H1 (cell line): Measurements from ENCODE around the gene MAPK11. TPM values are rescaled to one million over a fixed set of nuclear protein-coding genes. Genes with fewer than 3 reads are reported as not detected.

Experiments used
- CTCF ChIA-PET: fragments of 300-600 bp; sonication (Branson Sonifier 250); formaldehyde crosslinking; loops from one replicate; lab custom pipeline; 2021; ENCODE audit not compliant: partially characterized antibody; lab: Charles Lee
- POLR2A ChIA-PET: fragments of 300-600 bp; sonication (Branson Sonifier 250); formaldehyde crosslinking; loops from one replicate; lab custom pipeline; 2021; ENCODE audit warnings: inconsistent platforms; ENCODE audit not compliant: partially characterized antibody; lab: Charles Lee
- DNase-seq, 2 experiments: peaks; one replicate each; pipeline versions ENCODE4 v3.0.0 to v3.0.0-alpha.2; 2010 to 2022; ENCODE audit warnings: low spot score in 2 of 2, low read depth in 1 of 2, mixed read lengths in 1 of 2
- FAIRE-seq: peaks from 2 replicates; lab custom pipeline; 2011; peaks lifted over from hg19 to GRCh38; lab: Jason Lieb, UNC
- H2AFZ ChIP-seq: 2 replicates; pipeline ENCODE4 v1.8.1; 2012; ENCODE audit warnings: low read length, inconsistent platforms
- H2AK5ac ChIP-seq: 2 replicates; pipeline ENCODE4 v1.6.1; 2013; ENCODE audit warnings: low read depth, low read length
- H2BK120ac ChIP-seq: replicated peaks from 2 replicates; pipeline ENCODE3; 2013; ENCODE audit warnings: low read depth, low read length, inconsistent platforms
- H2BK12ac ChIP-seq: 2 replicates; pipeline ENCODE4 v1.6.1; 2013; ENCODE audit warnings: low read depth, low read length
- H2BK15ac ChIP-seq: 2 replicates; pipeline ENCODE4 v1.6.1; 2013; ENCODE audit warnings: low read length
- H2BK20ac ChIP-seq: 2 replicates; pipeline ENCODE4 v1.6.1; 2013; ENCODE audit warnings: low read length
- H2BK5ac ChIP-seq: 2 replicates; pipeline ENCODE4 v1.6.1; 2013; ENCODE audit warnings: low read depth, low read length
- H3K14ac ChIP-seq: 2 replicates; pipeline ENCODE4 v1.6.1; 2013; ENCODE audit warnings: inconsistent platforms; ENCODE audit not compliant: insufficient read length
- H3K18ac ChIP-seq: 2 replicates; pipeline ENCODE4 v1.6.1; 2013; ENCODE audit warnings: low read length; ENCODE audit errors: extremely low read depth
- H3K23ac ChIP-seq: 2 replicates; pipeline ENCODE4 v1.6.1; 2013; ENCODE audit warnings: inconsistent platforms; ENCODE audit not compliant: insufficient read length
- H3K23me2 ChIP-seq: 2 replicates; pipeline ENCODE4 v1.6.1; 2013; ENCODE audit warnings: low read depth, low read length
- H3K27ac ChIP-seq: 2 replicates; pipeline ENCODE4 v1.6.1; 2011; ENCODE audit warnings: low read depth, low read length, inconsistent platforms
- H3K27me3 ChIP-seq, 4 experiments: replicated peaks in 1 of 4; 1 replicate in 1 of 4; 2 replicates in 3 of 4; pipeline versions ENCODE4 v1.6.1 to v1.8.1; 2011 to 2013; ENCODE audit warnings: low read length in 3 of 4, mild to moderate bottlenecking in 3 of 4, inconsistent platforms in 2 of 4, mixed read lengths in 2 of 4, moderate library complexity in 1 of 4; ENCODE audit not compliant: control insufficient read depth in 3 of 4, insufficient read depth in 3 of 4; ENCODE audit errors: extremely low read depth in 1 of 4
- H3K36me3 ChIP-seq, 4 experiments: 2 replicates each; pipeline versions ENCODE4 v1.6.1 to v1.8.1; 2011 to 2013; ENCODE audit warnings: mild to moderate bottlenecking in 4 of 4, low read length in 3 of 4, moderate library complexity in 2 of 4, control low read depth in 1 of 4, inconsistent platforms in 1 of 4; ENCODE audit not compliant: insufficient read depth in 4 of 4, control insufficient read depth in 2 of 4
- H3K4ac ChIP-seq: replicated peaks from 2 replicates; pipeline ENCODE3; 2013; ENCODE audit warnings: low read length, low read depth, mixed read lengths, inconsistent platforms; ENCODE audit not compliant: insufficient read length
- H3K4me1 ChIP-seq, 4 experiments: replicated peaks in 1 of 4; 1 replicate in 1 of 4; 2 replicates in 3 of 4; pipeline versions ENCODE4 v1.6.1 to v1.8.1; 2011 to 2013; ENCODE audit warnings: low read length in 3 of 4, inconsistent platforms in 2 of 4, mixed read lengths in 1 of 4; ENCODE audit not compliant: insufficient read depth in 4 of 4, control insufficient read depth in 3 of 4
- H3K4me2 ChIP-seq, 2 experiments: 2 replicates each; pipeline versions ENCODE4 v1.6.1 to v1.8.1; 2011 to 2013; ENCODE audit warnings: low read depth in 2 of 2, low read length in 2 of 2, control low read depth in 1 of 2, inconsistent platforms in 1 of 2, mild to moderate bottlenecking in 1 of 2; ENCODE audit not compliant: insufficient read depth in 1 of 2
- H3K4me3 ChIP-seq, 4 experiments: fragments of 200-600, 300-600 bp in 1 of 4; sonication (generic), shearing (Covaris generic), sonication (Bioruptor Twin) in 1 of 4; 2 replicates each; pipeline versions ENCODE4 v1.5.1 to v1.8.1; 2011 to 2016; ENCODE audit warnings: low read length in 4 of 4, low read depth in 3 of 4, control low read depth in 2 of 4, inconsistent platforms in 2 of 4, mild to moderate bottlenecking in 2 of 4, mixed read lengths in 1 of 4, moderate library complexity in 1 of 4; ENCODE audit not compliant: insufficient read depth in 2 of 4; ENCODE audit errors: extremely low read depth in 1 of 4
- H3K56ac ChIP-seq: replicated peaks from 2 replicates; pipeline ENCODE3; 2013; ENCODE audit warnings: low read depth, mild to moderate bottlenecking, mixed read lengths, low read length, inconsistent platforms; ENCODE audit not compliant: insufficient read length
- H3K79me1 ChIP-seq: 2 replicates; pipeline ENCODE4 v1.6.1; 2013; ENCODE audit warnings: low read depth, low read length, control low read depth
- H3K79me2 ChIP-seq, 2 experiments: 2 replicates each; pipeline versions ENCODE4 v1.6.1 to v1.8.1; 2012 to 2013; ENCODE audit warnings: low read length in 2 of 2, mild to moderate bottlenecking in 2 of 2, inconsistent platforms in 1 of 2; ENCODE audit not compliant: insufficient read depth in 2 of 2, control insufficient read depth in 1 of 2
- H3K9ac ChIP-seq, 4 experiments: replicated peaks in 1 of 4; 1 replicate in 1 of 4; 2 replicates in 3 of 4; pipeline versions ENCODE4 v1.6.1 to v1.8.1; 2011 to 2013; ENCODE audit warnings: low read depth in 3 of 4, low read length in 3 of 4, control low read depth in 2 of 4, mild to moderate bottlenecking in 2 of 4, moderate library complexity in 2 of 4, inconsistent platforms in 1 of 4; ENCODE audit errors: extremely low read depth in 1 of 4
- H3K9me3 ChIP-seq, 2 experiments: 2 replicates each; pipeline versions ENCODE4 v1.6.1 to v1.8.1; 2012 to 2013; ENCODE audit warnings: mild to moderate bottlenecking in 2 of 2, moderate library complexity in 2 of 2, control low read depth in 1 of 2, inconsistent platforms in 1 of 2, low read depth in 1 of 2, low read length in 1 of 2, mixed read lengths in 1 of 2; ENCODE audit not compliant: insufficient read depth in 2 of 2
- H4K20me1 ChIP-seq, 2 experiments: replicated peaks in 1 of 2; 2 replicates each; pipeline versions ENCODE3 to v1.8.1; 2011 to 2013; ENCODE audit warnings: inconsistent platforms in 2 of 2, low read length in 2 of 2, mild to moderate bottlenecking in 1 of 2; ENCODE audit not compliant: insufficient read depth in 2 of 2, control insufficient read depth in 1 of 2
- H4K5ac ChIP-seq: 2 replicates; pipeline ENCODE4 v1.6.1; 2013; ENCODE audit warnings: low read length, low read depth, mixed read lengths, inconsistent platforms; ENCODE audit not compliant: insufficient read length
- H4K8ac ChIP-seq: 2 replicates; pipeline ENCODE4 v1.8.0; 2013; ENCODE audit warnings: mild to moderate bottlenecking, moderate library complexity, low read length, inconsistent platforms; ENCODE audit not compliant: insufficient read depth; ENCODE audit errors: extremely low read depth
- H4K91ac ChIP-seq: replicated peaks from 2 replicates; pipeline ENCODE3; 2013; ENCODE audit warnings: low read length, mixed read lengths, inconsistent platforms; ENCODE audit not compliant: insufficient read length
- ASH2L ChIP-seq: fragments of 200-600, 300-600 bp; sonication (generic); IDR thresholded peaks from one replicate; pipeline ENCODE4 v1.7.1; 2017; ENCODE audit warnings: low read length
- CEBPB ChIP-seq: IDR thresholded peaks from 2 replicates; pipeline ENCODE4 v1.6.1; 2012; ENCODE audit warnings: low read depth, low read length
- EP300 ChIP-seq, 2 experiments: IDR thresholded peaks; 1 replicate in 1 of 2; 2 replicates in 1 of 2; pipeline ENCODE4 v1.6.1; 2011 to 2012; ENCODE audit warnings: low read depth in 2 of 2, low read length in 2 of 2, mild to moderate bottlenecking in 2 of 2, borderline replicate concordance in 1 of 2, inconsistent platforms in 1 of 2, moderate library complexity in 1 of 2
- PHF8 ChIP-seq: fragments of 200-600 bp; sonication (generic); conservative IDR thresholded peaks from 2 replicates; pipeline ENCODE4 v1.7.1; 2012; ENCODE audit warnings: low read depth, mild to moderate bottlenecking, inconsistent platforms, low read length, moderate library complexity
- RXRA ChIP-seq: IDR thresholded peaks from 2 replicates; pipeline ENCODE4 v1.6.1; 2011; ENCODE audit warnings: low read depth, mild to moderate bottlenecking, low read length, moderate library complexity; ENCODE audit not compliant: insufficient read depth
- SIX5 ChIP-seq: IDR thresholded peaks from 2 replicates; pipeline ENCODE4 v1.6.1; 2011; ENCODE audit warnings: mild to moderate bottlenecking, low read depth, low read length
- WGBS, 2 experiments: shearing (Covaris generic) in 1 of 2; methylation state at CpG; one replicate each; pipeline versions ENCODE4 v1.1.6 to v1.1.7; 2013 to 2015; ENCODE audit warnings: low lambda C conversion rate in 2 of 2, mixed read lengths in 2 of 2, inconsistent platforms in 1 of 2, low coverage in 1 of 2, missing lambda C conversion rate in 1 of 2; ENCODE audit not compliant: insufficient replicate concordance in 2 of 2, insufficient coverage in 1 of 2, insufficient read length in 1 of 2; ENCODE audit errors: extremely low coverage in 1 of 2, missing lambda C conversion rate in 1 of 2; 5-methylcytosine and 5-hydroxymethylcytosine counted together
- polyA plus RNA-seq, 7 experiments: library from polyadenylated mRNA; depleted of rRNA in 3 of 7; stranded (reverse) in 5 of 7; unstranded in 2 of 7; fragments of >200 nt in 5 of 7; fragments of 200-250 nt in 2 of 7; gene quantifications; 1 replicate in 5 of 7; 2 replicates in 1 of 7; 4 replicates in 1 of 7; pipeline versions ENCODE4 v1.2.1 to v1.2.3, GENCODE V29; 2011 to 2013; ENCODE audit warnings: missing spikeins in 2 of 7, mixed read lengths in 2 of 7
- total RNA-seq: library from RNA; stranded (reverse); fragmentation: NEBNext Ultra II Directional; extraction: Animal tissue kit (Norgen Biotek cat#: 25700); gene quantifications from 2 replicates; pipeline ENCODE4 v1.2.1, GENCODE V29; 2021

The MAPK11 gene
- total and polyA plus RNA-seq, 2 of the 8 experiments (the other 6 are each of a cell fraction or from before 2014, with no cell fraction given): 0.70 to 1.5 TPM

DNA sequence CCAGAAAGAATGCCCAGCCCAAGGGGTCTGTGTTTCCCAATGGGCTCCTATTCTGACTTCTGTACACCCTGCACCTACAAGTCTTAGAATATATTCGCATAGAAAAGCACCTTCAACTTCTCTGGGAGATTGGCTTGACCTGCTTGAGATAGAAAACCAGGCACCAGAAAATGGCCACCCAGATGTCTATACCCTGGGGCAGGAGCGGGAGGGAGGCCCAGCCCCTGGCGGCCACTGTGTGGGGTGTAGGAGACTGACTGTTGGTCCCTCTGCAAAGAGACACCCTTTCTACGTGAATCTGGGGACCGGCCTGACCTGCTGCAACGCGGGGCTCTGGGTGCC, 48.1 kb upstream of the MAPK11 start:
- no peak for DNase-seq

More for the DNA sequence above, 48.1 kb upstream of the MAPK11 start:
- FAIRE-seq: no peak
- Histone ChIP-seq H2BK20ac (no peak overlapping the region), H2BK15ac (no peak overlapping the region), H4K91ac (no peak overlapping the region), H3K36me3 (no peaks in the 10 kb centered on the region), H3K27me3 (no peaks in the 10 kb centered on the region), H3K9ac (no peak overlapping the region), H2AK5ac (no peak overlapping the region), H3K79me1 (no peaks in the 10 kb centered on the region), H2BK12ac (no peak overlapping the region), H4K8ac (no peak overlapping the region), H3K4me2 (no peak overlapping the region), H3K56ac (no peak overlapping the region), H2AFZ (no peak overlapping the region), H3K4ac (no peak overlapping the region), H3K79me2 (no peaks in the 10 kb centered on the region), H3K23ac (no peak overlapping the region), H3K9me3 (no peaks in the 10 kb centered on the region), H3K23me2 (no peaks in the 10 kb centered on the region; the same call in 1 of the 2 replicates), H3K27ac (no peak overlapping the region), H4K20me1 (no peaks in the 10 kb centered on the region), H3K18ac (no peak overlapping the region), H4K5ac (no peak overlapping the region), H2BK5ac (no peak overlapping the region), H3K14ac (no peak overlapping the region), H2BK120ac (no peak overlapping the region), H3K4me3 (no peak overlapping the region), H3K4me1 (peaks cover 0 to 10% (median 4%) of the 10 kb centered on the region in 4 experiments; a peak in 3 of 7 replicates)
- WGBS, 2 experiments: 70% methylated on average over 7 of the region's 7 CpGs; no CpG with 5 or more reads in 1 of the 2 experiments
- POLR2A ChIA-PET: interaction anchor here (0.8 kb wide), 1 partner anchor 62 kb away, joined by 3 read pairs; no protein-coding TSS in a partner anchor
- CTCF ChIA-PET: interaction anchor here (1.1 to 1.7 kb wide), 6 partner anchors 8 to 66 kb away, joined by 3 to 8 read pairs (median 5); partner anchors contain the start of gene DENND6B
- no peak for TF ChIP-seq CEBPB
- TF ChIP-seq EP300 (IDR thresholded peaks at IDR 0.05; ENCODE audit: borderline replicate concordance in 1 of 2, low read depth in 2 of 2, low read length in 2 of 2): no peak
- no peak for TF ChIP-seq ASH2L
- TF ChIP-seq PHF8: no peak
- no peak for TF ChIP-seq RXRA
- TF ChIP-seq SIX5: no peak
